Bronchial epithelial cell (primary cell): ENCODE data around the gene USP48. TPM values are rescaled to one million over a fixed set of nuclear protein-coding genes. Genes with fewer than 3 reads are reported as not detected.
A peak's percentile ranks its signal among the peaks of the same experiment; 100 is the strongest.
"Not testable (repeated sequence)": the region's sequence is repeated elsewhere in the genome, so short reads cannot be mapped to it uniquely, and the experiment has no call there.

Experiments
- DNase-seq: peaks from one replicate; pipeline ENCODE4 v3.0.0-alpha.2; 2010; ENCODE audit warnings: low read depth
- FAIRE-seq: peaks from 2 replicates; lab custom pipeline; 2011; peaks lifted over from hg19 to GRCh38; lab: Jason Lieb, UNC
- H3K27me3 ChIP-seq: 2 replicates; pipeline ENCODE4 v1.5.1; 2011; ENCODE audit warnings: low read length; ENCODE audit not compliant: control insufficient read depth, insufficient read depth
- H3K36me3 ChIP-seq: 2 replicates; pipeline ENCODE4 v1.5.1; 2011; ENCODE audit warnings: low read length; ENCODE audit not compliant: control insufficient read depth, insufficient read depth
- H3K4me3 ChIP-seq: 2 replicates; pipeline ENCODE4 v1.5.1; 2011; ENCODE audit warnings: mild to moderate bottlenecking, low read depth, low read length, control low read depth
- total RNA-seq: library from RNA; depleted of rRNA; stranded (reverse); fragments of >200 nt; gene quantifications from 2 replicates; pipeline ENCODE4 v1.2.1, GENCODE V29; 2014
- TF ChIP-seq, protein P1 (sequence below): IDR thresholded peaks from 2 replicates; pipeline ENCODE4 v1.5.1; 2011; ENCODE audit warnings: mild to moderate bottlenecking, moderate library complexity, low read length, control low read depth, inconsistent platforms; ENCODE audit not compliant: insufficient read depth, severe bottlenecking

Gene USP48
- total RNA-seq, 1 donor from 2014 or later, result 23.4 TPM

DNA sequence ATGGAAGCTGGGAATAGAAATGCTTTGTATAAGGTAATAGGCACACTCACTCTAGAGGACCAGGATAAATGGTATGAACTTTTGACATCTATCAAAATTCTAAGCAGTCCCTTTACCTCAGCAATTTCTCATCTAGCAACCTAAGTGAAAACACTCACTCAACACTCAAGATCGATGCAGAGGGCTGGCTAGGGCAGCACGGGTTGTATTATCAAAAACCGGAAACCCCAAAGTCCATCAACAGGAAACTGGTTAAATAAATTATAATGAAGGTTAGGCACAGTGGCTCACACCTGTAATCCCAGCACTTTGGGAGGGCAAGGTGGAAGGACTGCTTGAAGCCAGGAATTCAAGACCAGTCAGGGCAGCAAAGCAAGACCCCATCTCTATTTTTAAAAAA, 9.4 kb downstream of the USP48 start:
- TF ChIP-seq, protein P1, sequence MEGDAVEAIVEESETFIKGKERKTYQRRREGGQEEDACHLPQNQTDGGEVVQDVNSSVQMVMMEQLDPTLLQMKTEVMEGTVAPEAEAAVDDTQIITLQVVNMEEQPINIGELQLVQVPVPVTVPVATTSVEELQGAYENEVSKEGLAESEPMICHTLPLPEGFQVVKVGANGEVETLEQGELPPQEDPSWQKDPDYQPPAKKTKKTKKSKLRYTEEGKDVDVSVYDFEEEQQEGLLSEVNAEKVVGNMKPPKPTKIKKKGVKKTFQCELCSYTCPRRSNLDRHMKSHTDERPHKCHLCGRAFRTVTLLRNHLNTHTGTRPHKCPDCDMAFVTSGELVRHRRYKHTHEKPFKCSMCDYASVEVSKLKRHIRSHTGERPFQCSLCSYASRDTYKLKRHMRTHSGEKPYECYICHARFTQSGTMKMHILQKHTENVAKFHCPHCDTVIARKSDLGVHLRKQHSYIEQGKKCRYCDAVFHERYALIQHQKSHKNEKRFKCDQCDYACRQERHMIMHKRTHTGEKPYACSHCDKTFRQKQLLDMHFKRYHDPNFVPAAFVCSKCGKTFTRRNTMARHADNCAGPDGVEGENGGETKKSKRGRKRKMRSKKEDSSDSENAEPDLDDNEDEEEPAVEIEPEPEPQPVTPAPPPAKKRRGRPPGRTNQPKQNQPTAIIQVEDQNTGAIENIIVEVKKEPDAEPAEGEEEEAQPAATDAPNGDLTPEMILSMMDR, result no peak
- FAIRE-seq (no peak), DNase-seq (no peak)
- no peak overlapping the region for H3K4me3 ChIP-seq
- H3K27me3 ChIP-seq, result no peaks in the 10 kb centered on the region
- peaks cover 2% of the 10 kb centered on the region for H3K36me3 ChIP-seq

DNA sequence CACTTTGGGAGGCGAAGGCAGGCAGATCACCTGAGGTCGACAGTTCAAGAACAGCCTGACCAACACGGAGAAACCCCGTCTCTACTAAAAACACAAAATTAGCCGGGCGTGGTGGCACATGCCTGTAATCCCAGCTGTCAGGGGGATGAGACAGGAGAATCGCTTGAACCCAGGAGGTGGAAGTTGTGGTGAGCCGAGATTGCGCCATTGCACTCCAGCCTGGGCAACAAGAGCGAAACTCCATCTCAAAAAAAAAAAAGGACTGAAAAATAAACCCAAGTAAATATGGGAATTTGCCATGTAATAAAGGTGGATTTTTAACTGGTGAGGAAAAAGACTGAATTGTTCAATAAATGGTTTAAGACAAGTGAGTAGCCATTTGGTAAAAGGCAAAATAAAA, 11.3 kb downstream of the USP48 start:
- FAIRE-seq, H3K27me3 ChIP-seq, H3K4me3 ChIP-seq, H3K36me3 ChIP-seq, DNase-seq: not testable (repeated sequence)

DNA sequence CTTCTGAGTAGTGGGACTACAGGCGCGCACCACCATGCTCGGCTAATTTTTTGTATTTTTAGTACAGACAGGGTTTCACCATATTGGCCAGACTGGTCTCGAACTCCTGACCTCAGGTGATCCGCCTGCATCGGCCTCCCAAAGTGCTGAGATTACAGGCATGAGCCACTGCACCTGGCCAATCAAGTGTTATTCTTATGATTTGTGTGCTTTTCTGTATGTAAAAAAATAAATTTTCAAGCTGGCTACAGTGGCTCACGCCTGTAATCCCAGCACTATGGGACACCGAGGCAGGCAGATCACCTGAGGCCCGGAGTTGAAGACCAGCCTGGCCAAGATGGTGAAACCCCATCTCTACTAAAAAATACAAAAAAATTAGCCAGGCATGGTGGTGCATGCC, 12.3 kb downstream of the USP48 start:
- not testable (repeated sequence) for DNase-seq

DNA sequence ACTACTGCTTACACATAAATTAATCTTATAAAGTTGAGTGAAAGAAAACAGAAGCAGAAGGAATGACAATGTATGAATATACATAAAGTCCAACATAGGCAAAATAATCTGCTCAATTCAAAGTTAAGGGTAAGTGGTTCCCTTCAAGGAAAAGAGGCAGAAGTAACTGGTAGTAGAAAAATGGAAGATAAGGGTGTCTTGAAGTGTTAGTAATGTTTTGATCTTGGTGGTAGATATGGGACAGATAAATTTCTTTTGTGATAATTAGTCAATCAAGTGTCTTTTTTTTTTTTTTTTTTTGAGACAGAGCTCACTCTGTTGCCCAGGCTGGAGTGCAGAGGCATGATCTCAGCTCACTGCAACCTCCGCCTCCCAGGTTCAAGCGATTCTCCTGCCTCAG, 12.7 kb downstream of the USP48 start:
- DNase-seq (no peak), FAIRE-seq (no peak)
- TF ChIP-seq, protein P1, result no peak
- H3K36me3 ChIP-seq, result peaks cover 2% of the 10 kb centered on the region
- H3K27me3 ChIP-seq, result no peaks in the 10 kb centered on the region
- H3K4me3 ChIP-seq, result no peak overlapping the region

More for the DNA sequence above, 12.3 kb downstream of the USP48 start:
- not testable (repeated sequence) for H3K27me3 ChIP-seq, H3K4me3 ChIP-seq, H3K36me3 ChIP-seq, FAIRE-seq

DNA sequence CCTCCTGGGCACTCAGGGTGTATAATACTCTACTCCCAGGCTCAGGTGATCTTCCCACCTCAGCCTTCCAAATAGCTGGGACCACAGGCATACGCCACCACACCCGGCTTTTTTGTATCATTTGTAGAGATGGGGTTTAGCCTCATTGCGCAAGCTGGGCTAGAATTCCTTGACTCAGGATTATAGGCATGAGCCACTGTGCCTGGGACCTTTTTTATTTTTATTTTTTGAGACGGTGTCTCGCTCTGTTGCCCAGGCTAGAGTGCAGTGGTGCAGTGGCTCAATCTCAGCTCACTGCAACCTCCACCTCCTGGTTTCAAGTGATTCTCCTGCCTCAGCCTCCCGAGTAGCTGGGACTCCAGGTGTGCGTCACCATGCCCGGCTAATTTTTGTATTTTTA, 15.8 kb downstream of the USP48 start:
- not testable (repeated sequence) for DNase-seq, H3K36me3 ChIP-seq, H3K4me3 ChIP-seq, FAIRE-seq, H3K27me3 ChIP-seq

DNA sequence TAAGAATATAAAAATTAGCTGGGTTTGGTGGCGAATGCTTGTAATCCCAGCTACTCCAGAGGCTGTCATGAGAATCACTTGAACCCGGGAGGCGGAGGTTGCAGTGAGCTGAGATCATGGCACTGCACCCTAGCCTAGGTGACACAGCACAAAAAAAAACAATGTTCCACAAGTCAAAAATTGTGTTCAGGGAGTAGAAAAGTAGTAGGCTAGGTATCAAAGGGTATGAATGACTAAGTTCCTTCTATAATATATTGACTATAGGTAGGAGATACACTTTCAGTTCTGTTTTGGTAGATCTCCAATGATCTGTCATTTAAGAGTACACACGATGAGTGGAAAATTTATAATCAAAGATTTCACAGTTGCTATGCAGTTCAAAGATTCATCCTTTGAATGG, 16.7 kb downstream of the USP48 start:
- TF ChIP-seq, protein P1, result no peak
- DNase-seq (no peak), FAIRE-seq (no peak)
- Histone ChIP-seq H3K4me3 (no peak overlapping the region), H3K36me3 (peaks cover 2% of the 10 kb centered on the region), H3K27me3 (no peaks in the 10 kb centered on the region)

DNA sequence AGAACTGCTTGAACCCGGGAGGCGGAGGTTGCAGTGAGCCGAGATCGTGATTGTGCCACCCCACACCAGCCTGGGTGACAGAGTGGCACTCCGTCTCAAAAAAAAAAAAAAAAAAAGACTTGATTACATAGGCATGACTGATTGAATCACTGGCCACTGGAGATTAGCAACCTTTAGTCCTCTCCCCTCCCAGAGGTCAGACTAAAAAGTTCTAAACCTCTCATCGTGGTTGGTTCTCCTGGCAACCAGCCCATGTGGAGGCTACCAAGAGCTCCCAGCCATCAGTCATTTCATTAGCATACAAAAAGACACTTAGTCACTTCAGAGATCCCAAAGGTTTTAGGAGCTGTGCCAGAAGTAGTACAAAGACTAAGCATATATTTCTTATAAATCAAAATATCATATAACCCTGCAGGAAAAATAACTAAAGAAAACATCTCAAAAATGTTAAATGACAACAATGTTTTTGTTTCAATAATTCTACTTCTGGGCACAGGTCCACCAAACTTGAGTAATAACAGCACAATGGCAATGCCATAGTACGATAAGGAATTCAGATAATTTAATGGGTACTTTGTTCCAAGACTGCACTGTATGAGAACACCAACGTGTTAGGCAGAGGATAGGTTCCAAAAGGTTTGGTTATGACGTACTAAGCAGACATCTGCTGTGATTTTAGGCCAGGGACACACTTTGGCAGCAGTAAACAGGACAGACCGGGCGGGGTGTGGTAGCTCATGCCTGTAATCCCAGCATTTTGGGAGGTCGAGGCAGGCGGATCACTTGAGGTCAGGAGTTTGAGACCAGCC, 18.1 kb downstream of the USP48 start:
- peaks cover 2% of the 10 kb centered on the region for H3K36me3 ChIP-seq
- no peaks in the 10 kb centered on the region for H3K27me3 ChIP-seq
- no peak overlapping the region for H3K4me3 ChIP-seq
- TF ChIP-seq, protein P1, result no peak
- peak; percentile 87 for DNase-seq
- no peak for FAIRE-seq
